ENCODE results near the gene ELF2. TPM values are rescaled to one million over a fixed set of nuclear protein-coding genes. Genes with fewer than 3 reads are reported as not detected.

The ELF2 gene
- total and polyA plus RNA-seq, 2 donors (not counting 3 experiments of a cell fraction or from before 2014, with no cell fraction given), result 16.4 to 35.1 TPM

DNA sequence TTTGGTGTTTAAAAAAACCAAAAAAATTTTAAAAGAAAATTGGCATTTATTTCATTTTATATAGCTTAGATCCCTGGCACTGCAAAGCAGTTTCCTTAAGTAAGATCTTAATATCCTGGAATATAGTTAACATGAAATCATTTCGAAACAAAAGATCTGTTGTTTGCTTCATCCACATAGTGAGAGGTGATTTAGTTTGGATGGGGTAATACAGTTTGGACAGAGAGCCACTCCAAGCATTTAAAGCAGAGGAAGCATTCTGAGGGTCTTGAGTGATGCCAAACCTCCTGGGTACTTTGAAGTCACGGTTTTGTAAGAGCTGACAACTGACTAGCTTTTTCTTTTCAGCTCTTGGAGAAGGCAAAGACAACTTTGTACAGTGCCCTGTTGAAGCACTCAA is 132.7 kb downstream of the ELF2 start:
- no TSS peak for BruUV-seq (replicated peaks)
- peaks cover 26% of the 10 kb centered on the region for H3K4me1 ChIP-seq (ENCODE audit: control insufficient read depth, extremely low read depth, insufficient read depth, low read length)
- H3K27ac ChIP-seq (ENCODE audit: insufficient read depth, low read depth, low read length), result no peak overlapping the region
- intact Hi-C loops (cut with micrococcal nuclease) (no loop called here), dilution Hi-C loops (cut with MboI; ENCODE audit: extremely low pct_ligation_motif_present, low sequenced_read_pairs) (no loop called here)
- H4K20me1 ChIP-seq (replicated peaks; ENCODE audit: control insufficient read depth, extremely low read depth, insufficient read depth, low read length), result no peaks in the 10 kb centered on the region
- peaks cover 6 to 7% of the 10 kb centered on the region in 2 experiments for H3K36me3 ChIP-seq (ENCODE audit: control insufficient read depth in 2 of 2, extremely low read depth in 1 of 2, insufficient read depth in 2 of 2, low read length in 2 of 2)
- no peaks in the 10 kb centered on the region for H3K27me3 ChIP-seq (ENCODE audit: control insufficient read depth in 2 of 2, insufficient read depth in 2 of 2, low read length in 2 of 2)
- no peak for FAIRE-seq
- no peak for DNase-seq (ENCODE audit: low read depth, low spot score)
- TF ChIP-seq, protein P1, sequence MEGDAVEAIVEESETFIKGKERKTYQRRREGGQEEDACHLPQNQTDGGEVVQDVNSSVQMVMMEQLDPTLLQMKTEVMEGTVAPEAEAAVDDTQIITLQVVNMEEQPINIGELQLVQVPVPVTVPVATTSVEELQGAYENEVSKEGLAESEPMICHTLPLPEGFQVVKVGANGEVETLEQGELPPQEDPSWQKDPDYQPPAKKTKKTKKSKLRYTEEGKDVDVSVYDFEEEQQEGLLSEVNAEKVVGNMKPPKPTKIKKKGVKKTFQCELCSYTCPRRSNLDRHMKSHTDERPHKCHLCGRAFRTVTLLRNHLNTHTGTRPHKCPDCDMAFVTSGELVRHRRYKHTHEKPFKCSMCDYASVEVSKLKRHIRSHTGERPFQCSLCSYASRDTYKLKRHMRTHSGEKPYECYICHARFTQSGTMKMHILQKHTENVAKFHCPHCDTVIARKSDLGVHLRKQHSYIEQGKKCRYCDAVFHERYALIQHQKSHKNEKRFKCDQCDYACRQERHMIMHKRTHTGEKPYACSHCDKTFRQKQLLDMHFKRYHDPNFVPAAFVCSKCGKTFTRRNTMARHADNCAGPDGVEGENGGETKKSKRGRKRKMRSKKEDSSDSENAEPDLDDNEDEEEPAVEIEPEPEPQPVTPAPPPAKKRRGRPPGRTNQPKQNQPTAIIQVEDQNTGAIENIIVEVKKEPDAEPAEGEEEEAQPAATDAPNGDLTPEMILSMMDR (IDR thresholded peaks at IDR 0.05; ENCODE audit: extremely low read depth in 1 of 2, insufficient read depth in 1 of 2, low read depth in 1 of 2, low read length in 2 of 2), result no peak
- TF ChIP-seq MYC (IDR thresholded peaks at IDR 0.05; ENCODE audit: low read depth, low read length) (no peak), EZH2 (IDR thresholded peaks at IDR 0.05; ENCODE audit: borderline replicate concordance, low read depth, low read length, severe bottlenecking) (no peak), POLR2AphosphoS5 (IDR thresholded peaks at IDR 0.05; ENCODE audit: insufficient read depth, low read depth, low read length) (no peak), JUN (IDR thresholded peaks at IDR 0.05; ENCODE audit: borderline replicate concordance, insufficient read depth, insufficient read length, low read depth) (no peak)
- TF ChIP-seq, protein P2, sequence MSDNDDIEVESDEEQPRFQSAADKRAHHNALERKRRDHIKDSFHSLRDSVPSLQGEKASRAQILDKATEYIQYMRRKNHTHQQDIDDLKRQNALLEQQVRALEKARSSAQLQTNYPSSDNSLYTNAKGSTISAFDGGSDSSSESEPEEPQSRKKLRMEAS (IDR thresholded peaks at IDR 0.05; ENCODE audit: insufficient read depth, insufficient read length), result no peak
- H2AFZ ChIP-seq (ENCODE audit: low read depth, low read length), result no peak overlapping the region
- no peak overlapping the region for H3K4me3 ChIP-seq (replicated peaks in 1 of 3; ENCODE audit: insufficient read depth in 1 of 3, low read depth in 1 of 3, low read length in 3 of 3)
- H3K9me3 ChIP-seq (replicated peaks; ENCODE audit: control insufficient read depth, insufficient read depth, low read length), result no peaks in the 10 kb centered on the region
- peaks cover 32% of the 10 kb centered on the region for H3K79me2 ChIP-seq (ENCODE audit: control insufficient read depth, insufficient read depth, low read length)
- CTCF ChIA-PET, result interaction anchor here (0.8 to 7.8 kb wide), 3 partner anchors 13 to 55 kb away, joined by 3 to 140 read pairs (median 4); no protein-coding TSS in a partner anchor
- POLR2A ChIA-PET, result no interaction called here
- no peaks in the 10 kb centered on the region for H3K9me1 ChIP-seq (replicated peaks; ENCODE audit: control insufficient read depth, extremely low read depth, insufficient read depth, low read length)
- H3K4me2 ChIP-seq (ENCODE audit: insufficient read depth, low read length), result no peak overlapping the region
- H3K9ac ChIP-seq (replicated peaks; ENCODE audit: extremely low read depth, insufficient read depth, low read length), result no peak overlapping the region
